Vagina (tissue), 2 donors: ENCODE data around the gene PPCS. TPM values are rescaled to one million over a fixed set of nuclear protein-coding genes. Genes with fewer than 3 reads are reported as not detected.

Experiments used
- DNase-seq, 2 donors: peaks; one replicate each; pipeline ENCODE4 v3.0.0-alpha.2; 2017; ENCODE audit errors: extremely low spot score in 2 of 2
- H3K27ac ChIP-seq: fragments of 200-600 bp; sonication (generic); one replicate; pipeline ENCODE4 v1.5.1; 2019
- H3K27me3 ChIP-seq: fragments of 200-600 bp; sonication (generic); one replicate; pipeline ENCODE4 v1.5.1; 2019
- H3K36me3 ChIP-seq, 2 donors: fragments of 200-600 bp; sonication (generic); one replicate each; pipeline ENCODE4 v1.5.1; 2017 to 2019
- H3K4me1 ChIP-seq: fragments of 200-600 bp; sonication (generic); one replicate; pipeline ENCODE4 v1.5.1; 2019
- H3K4me3 ChIP-seq, 2 donors: fragments of 200-600 bp; sonication (generic); 1 replicate in 1 of 2; 2 replicates in 1 of 2; pipeline ENCODE4 v1.5.1; 2016 to 2019
- H3K9me3 ChIP-seq: fragments of 200-600 bp; sonication (generic); one replicate; pipeline ENCODE4 v1.5.1; 2019
- CTCF ChIP-seq, 3 experiments: fragments of 450-650 bp in 2 of 3; fragments of 200-600 bp in 1 of 3; sonication (generic) in 1 of 3; IDR thresholded peaks; one replicate each; pipeline ENCODE4 v1.5.1; 2017 to 2019; ENCODE audit warnings: antibody characterized with exemption in 3 of 3, mild to moderate bottlenecking in 2 of 3, moderate library complexity in 2 of 3
- POLR2A ChIP-seq, 2 donors: fragments of 450-650 bp; IDR thresholded peaks; one replicate each; pipeline ENCODE4 v1.6.1; 2017; ENCODE audit warnings: antibody characterized with exemption in 2 of 2, mild to moderate bottlenecking in 2 of 2, moderate library complexity in 2 of 2
- POLR2AphosphoS5 ChIP-seq, 2 donors: sonication (generic); formaldehyde crosslinking; IDR thresholded peaks; one replicate each; pipeline ENCODE4 v1.9.0; 2017; ENCODE audit warnings: antibody characterized with exemption in 2 of 2, mild to moderate bottlenecking in 2 of 2, low read depth in 1 of 2; ENCODE audit not compliant: insufficient read depth in 1 of 2
- intact Hi-C: fragments of 100-400 bp; cut with DNase I; formaldehyde crosslinking; loops from one replicate; pipeline ENCODE4 v1.15.1; 2023
- total RNA-seq: library from RNA; depleted of rRNA; stranded (reverse); fragments of >200 nt; gene quantifications from one replicate; pipeline ENCODE4 v1.2.3, GENCODE V29; 2016

PPCS gene
- total RNA-seq, 1 donor from 2014 or later: 48.9 TPM

GRCh38 chr1:42420121-42420520 is 36.2 kb upstream of the PPCS start:
- intact Hi-C loops: no loop called here
- DNase-seq: no peak
- H3K27ac ChIP-seq: no peak overlapping the region

GRCh38 chr1:42420911-42421585 is 35.3 kb upstream of the PPCS start:
- TF ChIP-seq CTCF (IDR thresholded peaks at IDR 0.05) (no peak), POLR2AphosphoS5 (IDR thresholded peaks at IDR 0.05; ENCODE audit: insufficient read depth in 1 of 2, low read depth in 1 of 2) (no peak), POLR2A (IDR thresholded peaks at IDR 0.05) (no peak)
- Histone ChIP-seq H3K27me3 (no peaks in the 10 kb centered on the region), H3K4me3 (no peak overlapping the region), H3K36me3 (no peaks in the 10 kb centered on the region), H3K4me1 (peaks cover 19% of the 10 kb centered on the region), H3K9me3 (no peaks in the 10 kb centered on the region), H3K27ac (no peak overlapping the region)
- no peak for DNase-seq
- intact Hi-C loops: no loop called here

More at GRCh38 chr1:42420121-42420520, 36.2 kb upstream of the PPCS start:
- TF ChIP-seq CTCF (IDR thresholded peaks at IDR 0.05) (no peak), POLR2AphosphoS5 (IDR thresholded peaks at IDR 0.05; ENCODE audit: insufficient read depth in 1 of 2, low read depth in 1 of 2) (no peak), POLR2A (IDR thresholded peaks at IDR 0.05) (no peak)
- Histone ChIP-seq H3K9me3 (no peaks in the 10 kb centered on the region), H3K4me3 (no peak overlapping the region), H3K4me1 (peaks cover 19% of the 10 kb centered on the region), H3K27me3 (no peaks in the 10 kb centered on the region), H3K36me3 (no peaks in the 10 kb centered on the region)

- Histone ChIP-seq H3K9me3 (no peaks in the 10 kb centered on the region), H3K36me3 (no peaks in the 10 kb centered on the region), H3K27ac (no peak overlapping the region), H3K27me3 (no peaks in the 10 kb centered on the region), H3K4me1 (peaks cover 19% of the 10 kb centered on the region), H3K4me3 (no peak overlapping the region)
- intact Hi-C loops: no loop called here
- TF ChIP-seq POLR2AphosphoS5 (IDR thresholded peaks at IDR 0.05; ENCODE audit: insufficient read depth in 1 of 2, low read depth in 1 of 2) (no peak), POLR2A (IDR thresholded peaks at IDR 0.05) (no peak), CTCF (IDR thresholded peaks at IDR 0.05) (no peak)
- DNase-seq: no peak
Observed at GRCh38 chr1:42422737-42423136, 33.6 kb upstream of the PPCS start.

GRCh38 chr1:42423681-42424080 is 32.7 kb upstream of the PPCS start:
- no peaks in the 10 kb centered on the region for H3K27me3 ChIP-seq
- intact Hi-C loops: no loop called here
- no peaks in the 10 kb centered on the region for H3K36me3 ChIP-seq
- no peak overlapping the region for H3K27ac ChIP-seq
- TF ChIP-seq POLR2AphosphoS5 (IDR thresholded peaks at IDR 0.05; ENCODE audit: insufficient read depth in 1 of 2, low read depth in 1 of 2) (no peak), POLR2A (IDR thresholded peaks at IDR 0.05) (no peak), CTCF (IDR thresholded peaks at IDR 0.05) (no peak)
- no peak for DNase-seq
- H3K4me1 ChIP-seq: peaks cover 19% of the 10 kb centered on the region
- no peak overlapping the region for H3K4me3 ChIP-seq
- H3K9me3 ChIP-seq: no peaks in the 10 kb centered on the region

- no peak overlapping the region for H3K4me3 ChIP-seq
- H3K27ac ChIP-seq: no peak overlapping the region
- no peaks in the 10 kb centered on the region for H3K36me3 ChIP-seq
- TF ChIP-seq POLR2AphosphoS5 (IDR thresholded peaks at IDR 0.05; ENCODE audit: insufficient read depth in 1 of 2, low read depth in 1 of 2): no peak
- no peak for TF ChIP-seq POLR2A (IDR thresholded peaks at IDR 0.05)
- H3K4me1 ChIP-seq: peaks cover 19% of the 10 kb centered on the region
- H3K9me3 ChIP-seq: no peaks in the 10 kb centered on the region
- H3K27me3 ChIP-seq: no peaks in the 10 kb centered on the region
- intact Hi-C loops: no loop called here
- no peak for DNase-seq
Observed at GRCh38 chr1:42424201-42424600, 32.1 kb upstream of the PPCS start.
